Upper lobe of right lung (tissue), 1 donor: ENCODE measurements around the gene RGS6. TPM values are rescaled to one million over a fixed set of nuclear protein-coding genes. Genes with fewer than 3 reads are reported as not detected.
A peak's percentile ranks its signal among the peaks of the same experiment; 100 is the strongest.

Experiments used
- ATAC-seq: fragments of 200-7000 bp; cut with Tn5 transposase; one replicate; pipeline ENCODE4 v1.9.1; 2020; ENCODE audit warnings: mild to moderate bottlenecking, moderate library complexity
- DNase-seq: peaks from one replicate; pipeline ENCODE4 v3.0.0-alpha.2; 2020
- H3K27ac ChIP-seq: fragments of 200-600 bp; one replicate; pipeline ENCODE4 v1.8.0; 2022
- H3K27me3 ChIP-seq: fragments of 200-600 bp; one replicate; pipeline ENCODE4 v1.8.0; 2022; ENCODE audit warnings: mild to moderate bottlenecking
- H3K36me3 ChIP-seq: fragments of 200-600 bp; one replicate; pipeline ENCODE4 v1.8.0; 2022
- H3K4me1 ChIP-seq: fragments of 200-600 bp; one replicate; pipeline ENCODE4 v1.8.0; 2022
- H3K4me3 ChIP-seq: fragments of 200-600 bp; one replicate; pipeline ENCODE4 v1.8.0; 2022; ENCODE audit warnings: mild to moderate bottlenecking
- H3K9me3 ChIP-seq: fragments of 200-600 bp; one replicate; pipeline ENCODE4 v1.8.0; 2022
- CTCF ChIP-seq: fragments of 200-600 bp; IDR thresholded peaks from one replicate; pipeline ENCODE4 v1.8.0; 2022; ENCODE audit warnings: antibody characterized with exemption
- intact Hi-C: fragments of 100-400 bp; cut with DNase I; formaldehyde crosslinking; loops from one replicate; pipeline ENCODE4 v1.11.0; 2022
- total RNA-seq: library from RNA; stranded (reverse); fragmentation: NEBNext Ultra II Directional; extraction: Animal tissue kit (Norgen Biotek cat#: 25700); gene quantifications from one replicate; pipeline ENCODE4 v1.2.1, GENCODE V29; 2021
- donor health status: DM: no; HTN: yes; CAD: no; lungs with severe emphysema.

The RGS6 gene
- total RNA-seq, 1 donor from 2014 or later = 2.6 TPM

GRCh38 chr14:72366619-72367018 is 434.4 kb downstream of the RGS6 start:
- Histone ChIP-seq H3K4me1 (no peaks in the 10 kb centered on the region), H3K27ac (no peak overlapping the region), H3K27me3 (no peaks in the 10 kb centered on the region), H3K9me3 (no peaks in the 10 kb centered on the region), H3K4me3 (no peak overlapping the region), H3K36me3 (no peaks in the 10 kb centered on the region)
- ATAC-seq (no peak), DNase-seq (no peak)
- TF ChIP-seq CTCF = no peak
- intact Hi-C loops = no loop called here

- no peak for TF ChIP-seq CTCF
- Histone ChIP-seq H3K27ac (no peak overlapping the region), H3K4me3 (no peak overlapping the region), H3K27me3 (no peaks in the 10 kb centered on the region), H3K9me3 (no peaks in the 10 kb centered on the region), H3K36me3 (no peaks in the 10 kb centered on the region), H3K4me1 (no peaks in the 10 kb centered on the region)
- ATAC-seq (no peak), DNase-seq (no peak)
- intact Hi-C loops = no loop called here
These were observed 436.9 kb downstream of the RGS6 start for GRCh38 chr14:72369106-72369505.

- no peak for TF ChIP-seq CTCF
- intact Hi-C loops = no loop called here
- Histone ChIP-seq H3K4me1 (no peaks in the 10 kb centered on the region), H3K9me3 (no peaks in the 10 kb centered on the region), H3K36me3 (no peaks in the 10 kb centered on the region), H3K27ac (no peak overlapping the region), H3K27me3 (no peaks in the 10 kb centered on the region), H3K4me3 (no peak overlapping the region)
- ATAC-seq (no peak), DNase-seq (no peak)
These were observed 444.8 kb downstream of the RGS6 start for GRCh38 chr14:72377016-72377415.

- DNase-seq = no peak
- TF ChIP-seq CTCF = no peak
- intact Hi-C loops = no loop called here
These were observed 448.2 kb downstream of the RGS6 start for GRCh38 chr14:72380456-72380855.

GRCh38 chr14:72383865-72384264 is 451.6 kb downstream of the RGS6 start:
- intact Hi-C loops = no loop called here
- no peak overlapping the region for H3K4me3 ChIP-seq
- H3K27me3 ChIP-seq = no peaks in the 10 kb centered on the region
- no peak for DNase-seq
- TF ChIP-seq CTCF = no peak
- no peak overlapping the region for H3K27ac ChIP-seq
- H3K4me1 ChIP-seq = no peaks in the 10 kb centered on the region
- no peaks in the 10 kb centered on the region for H3K9me3 ChIP-seq
- no peak for ATAC-seq
- H3K36me3 ChIP-seq = no peaks in the 10 kb centered on the region

More at GRCh38 chr14:72380456-72380855, 448.2 kb downstream of the RGS6 start:
- no peak overlapping the region for H3K4me3 ChIP-seq
- H3K36me3 ChIP-seq = no peaks in the 10 kb centered on the region
- no peaks in the 10 kb centered on the region for H3K9me3 ChIP-seq
- H3K27ac ChIP-seq = no peak overlapping the region
- no peak for ATAC-seq
- no peaks in the 10 kb centered on the region for H3K4me1 ChIP-seq
- H3K27me3 ChIP-seq = no peaks in the 10 kb centered on the region

- intact Hi-C loops = no loop called here
- ATAC-seq (peak; percentile 50), DNase-seq (no peak)
- TF ChIP-seq CTCF = no peak
- H3K36me3 ChIP-seq = no peaks in the 10 kb centered on the region
- H3K9me3 ChIP-seq = no peaks in the 10 kb centered on the region
- H3K27me3 ChIP-seq = no peaks in the 10 kb centered on the region
- H3K27ac ChIP-seq = no peak overlapping the region
- H3K4me1 ChIP-seq = no peaks in the 10 kb centered on the region
- H3K4me3 ChIP-seq = no peak overlapping the region
These were observed 455.5 kb downstream of the RGS6 start for GRCh38 chr14:72387726-72388125.
